ENCODE results near the gene CD248.

CD248 gene

GRCh38 chr11:66327171-66328030, 10.6 kb upstream of the CD248 start:
- TF ChIP-seq, protein P1, sequence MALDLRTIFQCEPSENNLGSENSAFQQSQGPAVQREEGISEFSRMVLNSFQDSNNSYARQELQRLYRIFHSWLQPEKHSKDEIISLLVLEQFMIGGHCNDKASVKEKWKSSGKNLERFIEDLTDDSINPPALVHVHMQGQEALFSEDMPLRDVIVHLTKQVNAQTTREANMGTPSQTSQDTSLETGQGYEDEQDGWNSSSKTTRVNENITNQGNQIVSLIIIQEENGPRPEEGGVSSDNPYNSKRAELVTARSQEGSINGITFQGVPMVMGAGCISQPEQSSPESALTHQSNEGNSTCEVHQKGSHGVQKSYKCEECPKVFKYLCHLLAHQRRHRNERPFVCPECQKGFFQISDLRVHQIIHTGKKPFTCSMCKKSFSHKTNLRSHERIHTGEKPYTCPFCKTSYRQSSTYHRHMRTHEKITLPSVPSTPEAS (tag by site-specific recombination; IDR thresholded peaks at IDR 0.05): peak; percentile 85
- TF ChIP-seq, protein P2, sequence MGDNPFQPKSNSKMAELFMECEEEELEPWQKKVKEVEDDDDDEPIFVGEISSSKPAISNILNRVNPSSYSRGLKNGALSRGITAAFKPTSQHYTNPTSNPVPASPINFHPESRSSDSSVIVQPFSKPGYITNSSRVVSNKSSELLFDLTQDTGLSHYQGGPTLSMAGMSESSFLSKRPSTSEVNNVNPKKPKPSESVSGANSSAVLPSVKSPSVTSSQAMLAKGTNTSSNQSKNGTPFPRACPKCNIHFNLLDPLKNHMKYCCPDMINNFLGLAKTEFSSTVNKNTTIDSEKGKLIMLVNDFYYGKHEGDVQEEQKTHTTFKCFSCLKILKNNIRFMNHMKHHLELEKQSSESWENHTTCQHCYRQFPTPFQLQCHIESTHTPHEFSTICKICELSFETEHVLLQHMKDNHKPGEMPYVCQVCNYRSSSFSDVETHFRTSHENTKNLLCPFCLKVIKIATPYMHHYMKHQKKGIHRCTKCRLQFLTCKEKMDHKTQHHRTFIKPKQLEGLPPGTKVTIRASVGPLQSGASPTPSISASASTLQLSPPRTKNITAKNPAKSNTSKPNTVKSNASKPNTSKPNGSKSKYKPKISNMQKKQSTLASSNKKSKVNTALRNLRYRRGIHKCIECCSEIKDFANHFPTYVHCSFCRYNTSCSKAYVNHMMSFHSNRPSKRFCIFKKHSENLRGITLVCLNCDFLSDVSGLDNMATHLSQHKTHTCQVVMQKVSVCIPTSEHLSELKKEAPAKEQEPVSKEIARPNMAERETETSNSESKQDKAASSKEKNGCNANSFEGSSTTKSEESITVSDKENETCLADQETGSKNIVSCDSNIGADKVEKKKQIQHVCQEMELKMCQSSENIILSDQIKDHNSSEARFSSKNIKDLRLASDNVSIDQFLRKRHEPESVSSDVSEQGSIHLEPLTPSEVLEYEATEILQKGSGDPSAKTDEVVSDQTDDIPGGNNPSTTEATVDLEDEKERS (tag by site-specific recombination; IDR thresholded peaks at IDR 0.05): no peak
- H3K36me3 ChIP-seq (ENCODE audit: control insufficient read depth in 2 of 2, insufficient read depth in 1 of 2, low read length in 2 of 2): no peaks in the 10 kb centered on the region
- H3K27ac ChIP-seq (ENCODE audit: extremely low read depth, low read depth, low read length): no peak overlapping the region
- CTCF ChIA-PET: interaction anchor here (0.6 to 1.0 kb wide), 5 partner anchors 10 to 403 kb away, joined by 3 to 5 read pairs (median 3); partner anchors contain the start of gene CD248
- no peaks in the 10 kb centered on the region for H3K4me1 ChIP-seq (ENCODE audit: control insufficient read depth, insufficient read depth, low read length)
- no peak overlapping the region for H3K4me3 ChIP-seq (ENCODE audit: low read depth, low read length)
- POLR2A ChIA-PET: interaction anchor here (0.7 to 1.2 kb wide), 2 partner anchors 8 to 38 kb away, joined by 3 to 6 read pairs; no protein-coding TSS in a partner anchor
- H3K9me3 ChIP-seq (ENCODE audit: control insufficient read depth, insufficient read depth, low read depth, low read length): no peaks in the 10 kb centered on the region

GRCh38 chr11:66326261-66327111, 9.6 kb upstream of the CD248 start:
- H3K9me3 ChIP-seq (ENCODE audit: control insufficient read depth, insufficient read depth, low read depth, low read length): no peaks in the 10 kb centered on the region
- POLR2A ChIA-PET: interaction anchor here (1.2 kb wide), 1 partner anchor 8 kb away, joined by 6 read pairs; no protein-coding TSS in a partner anchor
- no peaks in the 10 kb centered on the region for H3K36me3 ChIP-seq (ENCODE audit: control insufficient read depth in 2 of 2, insufficient read depth in 1 of 2, low read length in 2 of 2)
- CTCF ChIA-PET: interaction anchor here (0.5 to 2.7 kb wide), 6 partner anchors 9 to 402 kb away, joined by 3 to 19 read pairs (median 3); partner anchors contain the start of gene CD248
- peak; percentile 28; the same call in 1 of the 2 replicates for TF ChIP-seq ZFHX2 (tag by site-specific recombination; conservative IDR thresholded peaks at IDR 0.05)
- no peak for TF ChIP-seq ZNF221 (tag by site-specific recombination; IDR thresholded peaks at IDR 0.05; ENCODE audit: borderline replicate concordance)
- no peak overlapping the region for H3K4me3 ChIP-seq (ENCODE audit: low read depth, low read length)
- no peaks in the 10 kb centered on the region for H3K4me1 ChIP-seq (ENCODE audit: control insufficient read depth, insufficient read depth, low read length)
- no peak overlapping the region for H3K27ac ChIP-seq (ENCODE audit: extremely low read depth, low read depth, low read length)

- no peak overlapping the region for H3K4me3 ChIP-seq (ENCODE audit: low read depth, low read length)
- TF ChIP-seq, protein P1 (tag by site-specific recombination; IDR thresholded peaks at IDR 0.05): peak; percentile 84
- TF ChIP-seq ZNF2 (tag by site-specific recombination; IDR thresholded peaks at IDR 0.05): no peak
- TF ChIP-seq, protein P3, sequence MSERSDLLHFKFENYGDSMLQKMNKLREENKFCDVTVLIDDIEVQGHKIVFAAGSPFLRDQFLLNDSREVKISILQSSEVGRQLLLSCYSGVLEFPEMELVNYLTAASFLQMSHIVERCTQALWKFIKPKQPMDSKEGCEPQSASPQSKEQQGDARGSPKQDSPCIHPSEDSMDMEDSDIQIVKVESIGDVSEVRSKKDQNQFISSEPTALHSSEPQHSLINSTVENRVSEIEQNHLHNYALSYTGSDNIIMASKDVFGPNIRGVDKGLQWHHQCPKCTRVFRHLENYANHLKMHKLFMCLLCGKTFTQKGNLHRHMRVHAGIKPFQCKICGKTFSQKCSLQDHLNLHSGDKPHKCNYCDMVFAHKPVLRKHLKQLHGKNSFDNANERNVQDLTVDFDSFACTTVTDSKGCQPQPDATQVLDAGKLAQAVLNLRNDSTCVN (tag by site-specific recombination; optimal IDR thresholded peaks at IDR 0.05): peak; percentile 24
- TF ChIP-seq, protein P4, sequence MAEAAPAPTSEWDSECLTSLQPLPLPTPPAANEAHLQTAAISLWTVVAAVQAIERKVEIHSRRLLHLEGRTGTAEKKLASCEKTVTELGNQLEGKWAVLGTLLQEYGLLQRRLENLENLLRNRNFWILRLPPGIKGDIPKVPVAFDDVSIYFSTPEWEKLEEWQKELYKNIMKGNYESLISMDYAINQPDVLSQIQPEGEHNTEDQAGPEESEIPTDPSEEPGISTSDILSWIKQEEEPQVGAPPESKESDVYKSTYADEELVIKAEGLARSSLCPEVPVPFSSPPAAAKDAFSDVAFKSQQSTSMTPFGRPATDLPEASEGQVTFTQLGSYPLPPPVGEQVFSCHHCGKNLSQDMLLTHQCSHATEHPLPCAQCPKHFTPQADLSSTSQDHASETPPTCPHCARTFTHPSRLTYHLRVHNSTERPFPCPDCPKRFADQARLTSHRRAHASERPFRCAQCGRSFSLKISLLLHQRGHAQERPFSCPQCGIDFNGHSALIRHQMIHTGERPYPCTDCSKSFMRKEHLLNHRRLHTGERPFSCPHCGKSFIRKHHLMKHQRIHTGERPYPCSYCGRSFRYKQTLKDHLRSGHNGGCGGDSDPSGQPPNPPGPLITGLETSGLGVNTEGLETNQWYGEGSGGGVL (tag by site-specific recombination; IDR thresholded peaks at IDR 0.05): no peak
- TF ChIP-seq OVOL3 (tag by site-specific recombination; IDR thresholded peaks at IDR 0.05): no peak
- no peak for TF ChIP-seq ZNF202 (tag by site-specific recombination; IDR thresholded peaks at IDR 0.05; ENCODE audit: borderline replicate concordance)
- 0 out of 2 replicates have a peak, but pooled peaks have one; percentile 22 for TF ChIP-seq SCRT1 (tag by site-specific recombination; IDR thresholded peaks at IDR 0.05; ENCODE audit: borderline replicate concordance)
- no peaks in the 10 kb centered on the region for H3K9me3 ChIP-seq (ENCODE audit: control insufficient read depth, insufficient read depth, low read depth, low read length)
- no peaks in the 10 kb centered on the region for H3K36me3 ChIP-seq (ENCODE audit: control insufficient read depth in 2 of 2, insufficient read depth in 1 of 2, low read length in 2 of 2)
- POLR2A ChIA-PET: no interaction called here
- H3K4me1 ChIP-seq (ENCODE audit: control insufficient read depth, insufficient read depth, low read length): no peaks in the 10 kb centered on the region
- H3K27ac ChIP-seq (ENCODE audit: extremely low read depth, low read depth, low read length): no peak overlapping the region
- CTCF ChIA-PET: interaction anchor here (1.4 to 2.7 kb wide), 2 partner anchors 13 to 16 kb away, joined by 3 to 19 read pairs; no protein-coding TSS in a partner anchor
Observed at GRCh38 chr11:66325263-66325671, 8.4 kb upstream of the CD248 start.
